Measurements from ENCODE around the gene METTL26. TPM values are rescaled to one million over a fixed set of nuclear protein-coding genes. Genes with fewer than 3 reads are reported as not detected.

The METTL26 gene
- total and polyA plus RNA-seq, 2 experiments from 2014 or later = 77.9 to 155 TPM

GRCh38 chr16:629833-630248 lies 6.3 kb downstream of the METTL26 start:
- Histone ChIP-seq H3K9me2 (replicated peaks; ENCODE audit: insufficient read depth) (no peaks in the 10 kb centered on the region), H4K20me1 (ENCODE audit: insufficient read depth, poor library complexity, severe bottlenecking) (no peaks in the 10 kb centered on the region), H3K4me1 (ENCODE audit: insufficient read depth) (peaks cover 16% of the 10 kb centered on the region), H3K4me2 (no peak overlapping the region), H3K9me3 (ENCODE audit: low read depth) (no peaks in the 10 kb centered on the region), H3K4me3 (no peak overlapping the region), H3K27ac (no peak overlapping the region), H3K27me3 (no peaks in the 10 kb centered on the region), H2AFZ (no peak overlapping the region), H3K36me3 (replicated peaks; ENCODE audit: insufficient read depth, low read depth) (no peaks in the 10 kb centered on the region), H3K79me2 (peaks cover 1% of the 10 kb centered on the region)
- TF ChIP-seq CTCF (IDR thresholded peaks at IDR 0.05; ENCODE audit: poor library complexity) (no peak), EZH2 (IDR thresholded peaks at IDR 0.05; ENCODE audit: borderline replicate concordance) (no peak), EZH2phosphoT487 (IDR thresholded peaks at IDR 0.05; ENCODE audit: low read depth, severe bottlenecking, unreplicated experiment) (no peak)
- no peak for DNase-seq (ENCODE audit: low spot score)
- 43% methylated on average over 9 of the region's 11 CpGs for WGBS (ENCODE audit: low lambda C conversion rate, missing lambda C conversion rate)

GRCh38 chr16:629185-629832 lies 6.8 kb downstream of the METTL26 start:
- no peak overlapping the region for H3K27ac ChIP-seq
- H3K79me2 ChIP-seq = no peaks in the 10 kb centered on the region
- no peak overlapping the region for H3K4me3 ChIP-seq
- H4K20me1 ChIP-seq (ENCODE audit: insufficient read depth, poor library complexity, severe bottlenecking) = peaks cover 2% of the 10 kb centered on the region
- H3K4me2 ChIP-seq = no peak overlapping the region
- no peaks in the 10 kb centered on the region for H3K36me3 ChIP-seq (replicated peaks; ENCODE audit: insufficient read depth, low read depth)
- no peak for DNase-seq (ENCODE audit: low spot score)
- H3K9me2 ChIP-seq (replicated peaks; ENCODE audit: insufficient read depth) = no peaks in the 10 kb centered on the region
- H3K4me1 ChIP-seq (ENCODE audit: insufficient read depth) = peaks cover 16% of the 10 kb centered on the region
- no peak overlapping the region for H2AFZ ChIP-seq
- H3K27me3 ChIP-seq = no peaks in the 10 kb centered on the region
- WGBS (ENCODE audit: low lambda C conversion rate, missing lambda C conversion rate) = 67% methylated on average over 27 of the region's 29 CpGs
- no peaks in the 10 kb centered on the region for H3K9me3 ChIP-seq (ENCODE audit: low read depth)
- no peak for TF ChIP-seq CTCF (IDR thresholded peaks at IDR 0.05; ENCODE audit: poor library complexity)
- no peak for TF ChIP-seq EZH2phosphoT487 (IDR thresholded peaks at IDR 0.05; ENCODE audit: low read depth, severe bottlenecking, unreplicated experiment)
- TF ChIP-seq EZH2 (IDR thresholded peaks at IDR 0.05; ENCODE audit: borderline replicate concordance) = no peak

- Histone ChIP-seq H3K9me3 (ENCODE audit: low read depth) (no peaks in the 10 kb centered on the region), H3K27ac (no peak overlapping the region), H3K4me2 (no peak overlapping the region), H3K79me2 (no peaks in the 10 kb centered on the region), H3K36me3 (replicated peaks; ENCODE audit: insufficient read depth, low read depth) (no peaks in the 10 kb centered on the region), H4K20me1 (ENCODE audit: insufficient read depth, poor library complexity, severe bottlenecking) (peaks cover 6% of the 10 kb centered on the region), H3K4me3 (no peak overlapping the region), H3K9me2 (replicated peaks; ENCODE audit: insufficient read depth) (no peaks in the 10 kb centered on the region), H2AFZ (no peak overlapping the region), H3K27me3 (no peaks in the 10 kb centered on the region), H3K4me1 (ENCODE audit: insufficient read depth) (peaks cover 16% of the 10 kb centered on the region)
- 94% methylated on average over 33 of the region's 33 CpGs for WGBS (ENCODE audit: low lambda C conversion rate, missing lambda C conversion rate)
- no peak for DNase-seq (ENCODE audit: low spot score)
- TF ChIP-seq CTCF (IDR thresholded peaks at IDR 0.05; ENCODE audit: poor library complexity) = no peak
- no peak for TF ChIP-seq EZH2 (IDR thresholded peaks at IDR 0.05; ENCODE audit: borderline replicate concordance)
- no peak for TF ChIP-seq EZH2phosphoT487 (IDR thresholded peaks at IDR 0.05; ENCODE audit: low read depth, severe bottlenecking, unreplicated experiment)
These were observed 7.6 kb downstream of the METTL26 start for GRCh38 chr16:628321-629061.
